WERI-Rb-1 (cell line): Measurements from ENCODE around the gene SLC2A10.

Source experiments
- DNase-seq: peaks from one replicate; pipeline ENCODE4 v3.0.0-alpha.2; 2020
- H3K27ac ChIP-seq: fragments of 250-450 bp; sonication (Bioruptor Pico); 2 replicates; pipeline ENCODE4 v1.5.1; 2020; ENCODE audit warnings: mild to moderate bottlenecking, moderate library complexity
- H3K27me3 ChIP-seq: fragments of 250-450 bp; sonication (Bioruptor Pico); 2 replicates; pipeline ENCODE4 v1.5.1; 2021; ENCODE audit warnings: mild to moderate bottlenecking, low read depth, moderate library complexity; ENCODE audit not compliant: insufficient read depth, severe bottlenecking
- H3K36me3 ChIP-seq: fragments of 250-450 bp; sonication (Bioruptor Pico); 2 replicates; pipeline ENCODE4 v1.5.1; 2020; ENCODE audit warnings: mild to moderate bottlenecking, moderate library complexity
- H3K4me3 ChIP-seq: 2 replicates; pipeline ENCODE4 v1.5.1; 2011; ENCODE audit warnings: low read depth, mild to moderate bottlenecking, control low read depth, low read length
- H3K9me3 ChIP-seq: fragments of 250-450 bp; sonication (Bioruptor Pico); 2 replicates; pipeline ENCODE4 v1.5.1; 2021; ENCODE audit warnings: mild to moderate bottlenecking, moderate library complexity; ENCODE audit not compliant: severe bottlenecking
- CTCF ChIP-seq: IDR thresholded peaks from 2 replicates; pipeline ENCODE4 v1.5.1; 2011; ENCODE audit warnings: low read depth, mild to moderate bottlenecking, control low read depth, inconsistent platforms, low read length

Gene SLC2A10

DNA sequence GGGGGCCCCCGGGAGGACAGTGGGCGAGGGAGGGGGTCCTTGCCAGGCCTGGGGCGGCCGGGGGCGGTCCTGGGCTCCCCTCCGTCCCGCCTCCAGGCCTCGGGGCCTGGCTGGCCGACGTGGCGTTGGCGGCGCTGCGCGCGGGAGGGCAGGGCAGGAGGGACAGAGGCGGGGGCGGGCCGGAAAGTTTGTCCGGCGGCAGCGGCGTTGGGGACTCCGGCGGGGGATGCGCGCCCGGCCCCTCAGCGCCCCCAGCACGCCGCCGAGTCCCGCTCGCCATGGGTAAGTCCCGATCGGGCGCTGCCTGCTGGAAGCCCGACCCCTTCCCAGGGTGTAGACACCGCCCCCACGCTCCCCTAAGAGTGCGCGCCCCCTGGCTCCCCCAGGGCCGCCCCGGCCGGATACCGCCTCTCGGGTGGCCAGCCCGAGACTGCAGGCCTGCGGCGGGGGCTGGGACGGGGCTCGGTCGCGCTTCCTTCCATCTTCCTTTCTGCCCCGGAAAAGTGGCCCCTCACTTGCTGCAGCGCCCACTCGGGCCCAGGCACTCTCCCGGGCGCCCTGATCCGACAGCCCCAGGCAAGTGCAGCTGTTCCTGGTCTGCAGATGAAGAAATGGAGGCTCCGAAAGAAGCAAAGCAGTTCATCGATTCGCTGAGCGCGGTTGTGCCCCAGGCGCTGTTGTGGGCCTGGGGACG, at the start of gene SLC2A10:
TSS of gene SLC2A10 (plus strand) at position 191 of the 694 bp plus-strand sequence. CDS start at position 279, 88 bp downstream.
- Histone ChIP-seq H3K27me3 (no peaks in the 10 kb centered on the region), H3K27ac (no peak within 1 kb of the TSS)
- no peak for DNase-seq

GRCh38 chr20:46660487-46660886, 49.0 kb upstream of the SLC2A10 start:
- Histone ChIP-seq H3K27ac (no peak overlapping the region), H3K9me3 (no peaks in the 10 kb centered on the region), H3K4me3 (no peak overlapping the region), H3K36me3 (no peaks in the 10 kb centered on the region), H3K27me3 (no peaks in the 10 kb centered on the region)
- no peak for TF ChIP-seq CTCF
- no peak for DNase-seq

More for the DNA sequence above, at the start of gene SLC2A10:
- Histone ChIP-seq H3K36me3 (no peaks in the 10 kb centered on the region), H3K4me3 (no peak within 1 kb of the TSS), H3K9me3 (peaks cover 4% of the 10 kb centered on the region)
- no peak for TF ChIP-seq CTCF

DNA sequence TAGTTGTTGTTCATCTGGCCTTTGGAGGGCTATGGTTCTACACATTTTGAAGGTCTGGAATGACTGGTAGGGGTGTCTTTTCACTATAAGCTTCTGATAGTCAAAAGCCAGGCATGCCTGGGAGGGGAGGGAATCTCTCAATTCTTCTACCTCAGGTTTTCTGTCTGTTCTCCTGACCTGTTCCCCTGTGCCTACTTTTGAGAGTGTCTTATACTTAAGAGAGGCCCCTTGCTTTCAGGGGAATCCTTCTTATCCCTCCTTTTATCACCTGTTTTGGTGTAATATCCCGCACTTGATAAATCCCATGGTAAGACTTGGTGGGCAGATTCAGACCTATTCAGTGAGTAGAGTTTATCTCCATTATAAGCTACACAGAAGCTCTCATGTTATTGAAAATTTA, 47.8 kb upstream of the SLC2A10 start:
- TF ChIP-seq CTCF = no peak

DNA sequence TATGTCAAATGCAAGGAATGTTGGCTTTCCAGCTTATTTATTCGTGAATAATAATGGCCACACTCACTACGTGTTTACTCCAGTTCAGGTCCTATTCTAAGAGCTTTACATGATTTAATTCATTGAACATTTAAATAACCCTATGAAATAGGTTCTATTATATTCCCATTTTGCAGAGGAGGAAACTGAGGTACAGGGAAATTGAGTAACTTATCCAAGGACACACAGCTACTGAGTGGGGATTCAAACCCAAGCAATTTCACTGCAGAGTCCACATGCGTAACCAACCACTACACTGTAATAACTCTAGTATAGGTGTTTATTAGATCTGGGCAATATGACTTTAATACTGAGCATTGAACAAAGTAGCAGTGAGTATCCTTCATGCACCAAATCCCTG, 45.9 kb upstream of the SLC2A10 start:
- H3K27ac ChIP-seq = no peak overlapping the region
- no peak for DNase-seq
- no peak for TF ChIP-seq CTCF
- no peak overlapping the region for H3K4me3 ChIP-seq
- no peaks in the 10 kb centered on the region for H3K36me3 ChIP-seq
- H3K9me3 ChIP-seq = no peaks in the 10 kb centered on the region
- H3K27me3 ChIP-seq = no peaks in the 10 kb centered on the region

More for the DNA sequence above, 47.8 kb upstream of the SLC2A10 start:
- Histone ChIP-seq H3K27me3 (no peaks in the 10 kb centered on the region), H3K4me3 (no peak overlapping the region), H3K27ac (no peak overlapping the region), H3K9me3 (no peaks in the 10 kb centered on the region), H3K36me3 (no peaks in the 10 kb centered on the region)
- no peak for DNase-seq

- no peak for TF ChIP-seq CTCF
- DNase-seq = no peak
- H3K9me3 ChIP-seq = no peaks in the 10 kb centered on the region
- H3K27ac ChIP-seq = no peak overlapping the region
- H3K27me3 ChIP-seq = no peaks in the 10 kb centered on the region
- H3K36me3 ChIP-seq = no peaks in the 10 kb centered on the region
- no peak overlapping the region for H3K4me3 ChIP-seq
Observed at GRCh38 chr20:46665602-46666001, 43.8 kb upstream of the SLC2A10 start.

DNA sequence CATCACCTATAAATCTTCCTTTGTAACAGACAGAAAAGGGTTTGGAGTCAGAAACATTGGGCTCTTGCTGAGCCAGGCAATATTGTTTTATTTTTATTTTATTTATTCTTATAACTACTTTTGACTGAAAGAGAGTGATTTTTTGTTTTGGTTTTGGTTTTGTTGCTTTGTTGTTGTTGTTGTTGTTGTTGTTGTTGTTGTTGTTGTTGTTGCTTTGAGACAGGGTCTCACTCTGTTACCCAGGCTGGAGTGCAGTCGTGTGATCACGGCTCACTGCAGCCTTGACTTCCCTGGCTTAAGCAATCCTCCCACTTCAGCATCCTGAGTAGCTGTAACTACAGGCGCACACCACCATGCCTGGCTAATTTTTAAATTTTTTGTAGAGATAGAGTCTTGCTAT, 43.1 kb upstream of the SLC2A10 start:
- Histone ChIP-seq H3K9me3 (no peaks in the 10 kb centered on the region), H3K27me3 (no peaks in the 10 kb centered on the region), H3K27ac (no peak overlapping the region), H3K36me3 (no peaks in the 10 kb centered on the region), H3K4me3 (no peak overlapping the region)
- no peak for DNase-seq
- no peak for TF ChIP-seq CTCF
